WI38 (cell line): ENCODE data around the gene NHLRC4.

Source experiments
- H3K4me3 ChIP-seq: 2 replicates; pipeline ENCODE4 v1.5.1; 2011; ENCODE audit warnings: low read depth, mild to moderate bottlenecking, control low read depth, low read length
- TF ChIP-seq, protein P1 (sequence below): IDR thresholded peaks from 2 replicates; pipeline ENCODE4 v1.5.1; 2012; ENCODE audit warnings: low read depth, mild to moderate bottlenecking, control low read depth, low read length

NHLRC4 gene

DNA sequence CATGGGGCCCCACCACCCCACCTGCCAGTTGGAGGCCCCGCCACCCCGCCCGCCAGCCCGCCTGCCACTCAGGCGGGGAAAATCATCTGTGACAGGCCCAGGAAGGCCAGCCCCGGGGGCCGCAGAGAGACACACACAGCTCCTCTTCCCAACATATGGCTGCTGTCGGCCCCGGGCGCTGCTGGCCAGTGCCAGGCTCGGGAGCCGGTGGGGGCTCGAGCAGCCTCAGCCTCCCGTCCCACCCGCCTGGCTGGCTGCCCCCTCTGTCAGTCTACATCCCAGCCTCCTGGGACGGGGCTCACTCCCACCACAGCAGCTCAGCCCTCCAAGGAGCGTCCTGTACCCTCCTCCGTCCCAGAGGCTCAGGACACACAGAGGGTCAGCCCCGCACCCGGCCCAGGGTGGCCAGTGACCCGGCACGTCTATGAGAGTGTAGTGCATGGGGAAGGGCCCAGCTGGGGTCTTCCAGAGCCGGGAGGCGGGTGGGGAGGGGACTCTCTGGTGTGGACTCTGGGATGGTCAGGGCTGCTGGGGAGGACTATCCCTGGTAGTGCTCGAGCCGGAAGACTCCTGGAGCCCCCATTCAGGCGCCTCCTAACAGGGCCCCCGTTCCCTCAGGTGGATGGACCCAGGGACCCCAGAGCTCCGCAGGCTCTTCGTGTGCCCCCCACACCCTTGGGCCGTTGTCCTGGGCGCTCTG is 10.2 kb upstream of the NHLRC4 start:
- H3K4me3 ChIP-seq: no peak overlapping the region
- TF ChIP-seq, protein P1, sequence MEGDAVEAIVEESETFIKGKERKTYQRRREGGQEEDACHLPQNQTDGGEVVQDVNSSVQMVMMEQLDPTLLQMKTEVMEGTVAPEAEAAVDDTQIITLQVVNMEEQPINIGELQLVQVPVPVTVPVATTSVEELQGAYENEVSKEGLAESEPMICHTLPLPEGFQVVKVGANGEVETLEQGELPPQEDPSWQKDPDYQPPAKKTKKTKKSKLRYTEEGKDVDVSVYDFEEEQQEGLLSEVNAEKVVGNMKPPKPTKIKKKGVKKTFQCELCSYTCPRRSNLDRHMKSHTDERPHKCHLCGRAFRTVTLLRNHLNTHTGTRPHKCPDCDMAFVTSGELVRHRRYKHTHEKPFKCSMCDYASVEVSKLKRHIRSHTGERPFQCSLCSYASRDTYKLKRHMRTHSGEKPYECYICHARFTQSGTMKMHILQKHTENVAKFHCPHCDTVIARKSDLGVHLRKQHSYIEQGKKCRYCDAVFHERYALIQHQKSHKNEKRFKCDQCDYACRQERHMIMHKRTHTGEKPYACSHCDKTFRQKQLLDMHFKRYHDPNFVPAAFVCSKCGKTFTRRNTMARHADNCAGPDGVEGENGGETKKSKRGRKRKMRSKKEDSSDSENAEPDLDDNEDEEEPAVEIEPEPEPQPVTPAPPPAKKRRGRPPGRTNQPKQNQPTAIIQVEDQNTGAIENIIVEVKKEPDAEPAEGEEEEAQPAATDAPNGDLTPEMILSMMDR: no peak

DNA sequence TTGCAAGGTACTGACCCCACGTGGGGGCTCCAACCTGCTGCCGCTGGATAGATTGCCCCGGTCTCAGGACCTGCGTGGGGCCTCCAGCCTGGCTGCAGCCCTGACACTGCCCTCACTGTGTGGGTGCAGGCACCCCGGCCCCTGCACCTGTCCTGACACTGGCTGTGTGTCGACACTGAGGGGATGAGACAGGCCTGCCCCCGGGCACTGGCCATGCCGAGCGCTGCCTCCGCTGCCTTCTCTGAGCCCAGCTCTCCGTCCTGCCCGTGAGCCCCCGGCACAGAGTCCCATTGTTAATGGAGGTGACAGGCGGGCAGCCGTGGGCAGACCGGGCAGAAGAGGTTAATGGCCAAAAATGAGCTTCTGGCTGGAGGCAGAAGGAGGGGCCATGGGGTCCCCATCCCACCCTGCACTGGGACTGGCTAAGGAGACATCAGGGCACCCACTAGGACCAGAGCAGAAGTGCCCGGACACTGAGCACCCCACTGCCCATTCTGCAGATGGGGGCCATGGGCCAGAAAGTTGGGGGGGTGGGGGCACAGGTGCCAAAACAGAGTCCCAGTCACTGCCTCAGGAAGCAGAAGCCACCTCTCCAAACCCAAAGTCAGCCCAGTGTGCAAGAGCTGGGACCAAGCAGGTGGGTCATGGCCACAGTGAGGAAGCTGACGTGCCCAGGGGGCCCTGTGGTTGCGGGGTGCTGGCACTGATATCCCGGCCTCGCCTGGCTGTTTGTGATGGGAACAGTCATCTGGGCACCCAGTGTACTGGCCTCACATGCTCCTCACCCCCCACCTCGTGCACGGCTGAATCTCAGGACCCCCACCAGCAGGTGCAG is 9.1 kb upstream of the NHLRC4 start:
- TF ChIP-seq, protein P1: no peak
- no peak overlapping the region for H3K4me3 ChIP-seq

DNA sequence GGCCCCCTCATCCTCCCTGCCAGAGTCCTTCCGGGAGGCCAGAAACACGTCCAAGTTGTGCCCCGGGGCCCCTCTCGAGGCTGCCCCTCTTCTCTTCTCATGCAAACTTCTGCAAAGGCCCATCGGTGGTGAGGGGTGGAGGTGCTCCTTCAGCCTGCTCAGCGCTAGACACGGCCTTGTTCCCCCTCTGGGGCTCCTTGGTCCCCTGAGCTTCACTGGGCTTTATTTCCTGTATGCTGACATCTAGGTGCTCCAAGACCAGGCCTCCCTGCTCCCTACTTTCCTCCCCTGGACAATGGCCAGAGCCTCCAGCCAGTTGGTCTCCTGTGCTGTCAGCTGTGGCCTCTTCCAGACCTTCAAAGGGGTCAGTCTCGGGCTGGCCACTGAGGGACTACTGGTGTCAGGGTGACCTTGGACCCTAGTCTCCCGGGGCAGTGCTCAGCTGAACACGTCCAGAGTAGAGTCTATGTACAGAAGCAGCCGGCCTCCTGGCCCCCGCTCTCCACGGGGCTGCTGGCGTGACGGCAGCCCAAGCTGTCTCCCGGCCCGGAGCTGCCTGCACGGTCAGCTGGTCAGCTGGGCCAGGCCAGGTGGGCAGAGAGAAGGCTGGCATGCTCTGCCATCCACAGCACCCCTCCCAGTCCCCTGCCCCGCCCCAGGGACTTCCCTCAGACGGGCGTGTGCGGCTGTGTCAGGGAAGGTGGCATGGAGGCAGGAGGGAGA is 8.3 kb upstream of the NHLRC4 start:
- no peak overlapping the region for H3K4me3 ChIP-seq
- TF ChIP-seq, protein P1: no peak

DNA sequence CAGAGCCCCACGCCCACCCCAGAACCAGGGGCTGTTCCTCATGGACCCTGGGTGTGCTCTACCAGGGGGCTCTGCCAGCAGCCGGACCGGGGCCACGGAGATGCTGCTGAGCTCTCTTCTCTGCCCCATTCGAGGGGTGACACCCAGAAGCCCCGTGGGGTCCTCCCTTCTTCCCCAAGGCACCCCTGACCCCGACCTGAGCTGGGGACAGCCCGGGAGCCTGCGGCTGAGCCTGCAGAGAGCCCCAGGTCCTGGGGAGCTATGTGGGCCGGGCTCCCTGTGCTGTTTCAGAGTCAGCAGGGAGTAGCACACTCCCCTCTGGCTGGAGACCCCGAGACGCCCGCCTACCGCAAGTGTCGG is 7.8 kb upstream of the NHLRC4 start:
- no peak overlapping the region for H3K4me3 ChIP-seq
- TF ChIP-seq, protein P1: no peak

DNA sequence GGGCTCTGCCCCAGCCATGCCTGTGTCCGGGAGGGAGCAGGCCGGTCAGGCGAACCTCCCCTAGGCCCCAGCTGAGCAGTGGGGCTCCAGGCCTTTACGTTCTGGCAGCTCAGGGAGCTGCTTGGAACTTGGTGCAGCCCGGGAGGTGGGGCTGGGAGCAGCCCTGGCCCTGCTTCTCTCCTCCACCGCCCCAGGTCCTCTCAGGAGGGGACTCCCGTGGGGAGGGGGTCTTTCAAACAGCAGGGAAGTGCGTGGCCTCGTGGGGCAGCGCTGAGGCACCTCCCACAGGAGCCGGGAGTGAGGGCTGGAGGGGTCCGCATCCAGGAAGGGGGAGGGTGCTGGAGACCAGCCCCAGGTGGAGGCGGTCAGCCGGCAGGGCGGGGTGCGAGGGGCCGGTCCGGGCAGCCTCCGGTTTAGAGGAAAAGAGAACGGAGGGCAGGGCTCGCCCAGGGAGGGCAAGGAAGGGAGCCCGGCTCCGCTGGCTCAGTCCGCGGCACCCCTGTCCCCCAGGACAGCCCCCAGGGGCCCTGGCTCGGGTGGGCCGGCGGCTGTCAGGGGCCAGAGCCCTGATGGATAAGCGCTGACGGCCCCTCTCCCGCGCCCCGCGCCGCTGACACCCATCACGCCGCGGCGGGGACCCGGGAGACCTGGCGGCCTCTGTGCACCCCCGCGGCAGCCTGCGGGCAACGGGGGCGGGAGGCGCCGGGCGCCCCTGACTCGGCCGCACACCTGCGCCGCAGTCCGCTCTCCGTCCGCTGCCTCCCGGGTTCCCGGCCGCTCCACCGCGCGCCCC is 7.2 kb upstream of the NHLRC4 start:
- TF ChIP-seq, protein P1: no peak
- H3K4me3 ChIP-seq: no peak overlapping the region

DNA sequence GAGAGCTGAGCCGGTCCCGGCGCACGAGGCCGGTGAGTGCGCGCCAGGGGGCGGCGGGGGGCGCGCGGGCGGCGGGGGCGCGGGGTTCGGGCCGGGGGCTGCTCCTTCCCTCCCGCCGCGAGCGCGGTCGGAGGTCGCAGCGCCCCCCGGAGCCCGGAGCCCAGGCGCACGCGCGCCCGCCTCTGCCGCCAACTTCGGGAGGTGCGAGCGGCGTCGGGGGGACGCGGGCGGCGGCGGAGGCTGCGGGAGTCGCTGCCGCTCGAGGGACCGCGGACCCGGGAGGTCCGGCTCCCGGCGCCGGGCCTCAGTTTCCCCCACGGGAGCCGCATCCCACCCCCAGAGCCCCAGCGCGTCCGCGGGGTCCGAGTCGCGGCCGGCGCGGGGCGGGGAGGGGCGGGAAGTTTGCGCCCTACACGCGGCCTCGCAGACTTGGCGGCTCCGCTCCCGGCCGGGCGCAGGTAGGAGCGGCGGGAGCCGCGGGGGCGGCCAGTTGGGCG is 6.6 kb upstream of the NHLRC4 start, which contains the start of gene PRR35:
Gene PRR35, plus strand, starts transcription at position 191 of the 497 bp plus-strand sequence. CDS start 2,901 bp downstream, outside the sequence.
- H3K4me3 ChIP-seq: no peak within 1 kb of the TSS
- TF ChIP-seq, protein P1: no peak
